Endothelial cell of umbilical vein (primary cell): Measurements from ENCODE around the gene NKX1-2.

Experiments used
- EZH2 ChIP-seq: IDR thresholded peaks from 2 replicates; pipeline ENCODE4 v1.6.1; 2012; ENCODE audit warnings: borderline replicate concordance, low read depth, mild to moderate bottlenecking, moderate library complexity, low read length, inconsistent platforms; ENCODE audit not compliant: severe bottlenecking
- POLR2AphosphoS5 ChIP-seq: IDR thresholded peaks from 2 replicates; pipeline ENCODE4 v1.6.1; 2012; ENCODE audit warnings: low read depth, mild to moderate bottlenecking, control low read depth, low read length, moderate library complexity; ENCODE audit not compliant: insufficient read depth
- TF ChIP-seq, protein P1 (sequence below), 2 donors: IDR thresholded peaks; 1 replicate in 1 of 2; 2 replicates in 1 of 2; pipeline ENCODE4 v1.5.1; 2011; ENCODE audit warnings: low read length in 2 of 2, mild to moderate bottlenecking in 2 of 2, moderate library complexity in 2 of 2, control low read depth in 1 of 2, inconsistent platforms in 1 of 2, low read depth in 1 of 2; ENCODE audit not compliant: insufficient read depth in 1 of 2; ENCODE audit errors: extremely low read depth in 1 of 2

DNA sequence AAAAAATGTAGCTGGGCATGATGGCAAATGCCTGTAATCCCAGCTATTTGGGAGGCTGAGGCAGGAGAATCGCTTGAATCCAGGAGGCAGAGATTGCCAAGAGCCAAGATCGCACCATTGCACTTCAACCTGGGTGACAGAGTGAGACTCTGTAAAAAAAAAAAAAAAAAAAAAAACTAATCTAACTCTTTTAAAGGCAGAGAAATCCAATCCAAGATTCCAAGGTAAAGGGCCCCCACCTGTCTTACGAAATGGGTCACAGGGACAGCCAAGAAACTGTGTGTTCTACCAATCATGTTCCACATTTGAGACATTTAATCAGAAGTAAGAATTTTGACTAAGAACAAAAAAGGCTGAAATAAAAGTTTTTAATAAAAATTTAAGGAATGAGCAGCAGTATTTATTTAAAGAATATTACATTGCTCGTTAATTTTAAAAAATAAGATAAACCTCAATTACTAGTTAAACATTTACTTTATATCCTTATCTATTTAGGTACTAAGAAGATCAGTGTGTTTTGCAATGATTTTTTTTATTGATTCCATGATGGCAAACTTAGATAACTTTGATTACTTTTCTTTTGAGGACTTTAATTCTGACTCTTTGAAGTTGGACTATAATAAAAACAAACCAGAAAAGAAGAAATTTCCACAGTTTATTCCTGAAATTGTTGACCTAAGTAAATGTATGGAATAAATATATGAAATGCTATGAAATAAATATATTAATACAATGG is 24.4 kb downstream of the NKX1-2 start:
- TF ChIP-seq, protein P1, sequence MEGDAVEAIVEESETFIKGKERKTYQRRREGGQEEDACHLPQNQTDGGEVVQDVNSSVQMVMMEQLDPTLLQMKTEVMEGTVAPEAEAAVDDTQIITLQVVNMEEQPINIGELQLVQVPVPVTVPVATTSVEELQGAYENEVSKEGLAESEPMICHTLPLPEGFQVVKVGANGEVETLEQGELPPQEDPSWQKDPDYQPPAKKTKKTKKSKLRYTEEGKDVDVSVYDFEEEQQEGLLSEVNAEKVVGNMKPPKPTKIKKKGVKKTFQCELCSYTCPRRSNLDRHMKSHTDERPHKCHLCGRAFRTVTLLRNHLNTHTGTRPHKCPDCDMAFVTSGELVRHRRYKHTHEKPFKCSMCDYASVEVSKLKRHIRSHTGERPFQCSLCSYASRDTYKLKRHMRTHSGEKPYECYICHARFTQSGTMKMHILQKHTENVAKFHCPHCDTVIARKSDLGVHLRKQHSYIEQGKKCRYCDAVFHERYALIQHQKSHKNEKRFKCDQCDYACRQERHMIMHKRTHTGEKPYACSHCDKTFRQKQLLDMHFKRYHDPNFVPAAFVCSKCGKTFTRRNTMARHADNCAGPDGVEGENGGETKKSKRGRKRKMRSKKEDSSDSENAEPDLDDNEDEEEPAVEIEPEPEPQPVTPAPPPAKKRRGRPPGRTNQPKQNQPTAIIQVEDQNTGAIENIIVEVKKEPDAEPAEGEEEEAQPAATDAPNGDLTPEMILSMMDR (IDR thresholded peaks at IDR 0.05; ENCODE audit: extremely low read depth in 1 of 2, insufficient read depth in 1 of 2, low read depth in 1 of 2, low read length in 2 of 2): no peak
- TF ChIP-seq POLR2AphosphoS5 (no peak), EZH2 (no peak)
